Heart left ventricle (tissue), 13 donors: ENCODE measurements around the gene FBXO44.

Experiments used
- CTCF ChIP-seq, 12 donors: fragments of 200-600 bp; sonication (generic) in 4 of 12; IDR thresholded peaks; one replicate each; pipeline versions ENCODE4 v1.5.0 to v1.8.0; 2018 to 2022; ENCODE audit warnings: antibody characterized with exemption in 12 of 12, mild to moderate bottlenecking in 5 of 12
- POLR2A ChIP-seq, 2 donors: fragments of 450-650 bp; IDR thresholded peaks; one replicate each; pipeline ENCODE4 v1.6.1; 2017; ENCODE audit warnings: antibody characterized with exemption in 2 of 2, mild to moderate bottlenecking in 2 of 2, moderate library complexity in 2 of 2
- donor health status: ischemic (EF 13 %, LVEDD 7.1; RV severe dilation, severe dysfunction).
- donor health status: DM: no; HTN: yes; CAD: no.
- donor health status: DM: no; HTN: no; CAD: no.
- donor health status: ischemic (EF 25% LVEDD 6.9; RV normal size, moderate dysfunction).
- donor health status: ischemic (EF 25% LVEDD 5.7; RV mildly dilated, moderate dysfunction).
- donor health status: ischemic (EF 35%, LVEDD 5.7; RV mildly dilated, moderate dysfunction).
- donor health status: nonischemic (EF 11% LVEDD 7.7; RV severe dilation, severe dysfunction).
- donor health status: DM: yes; HTN: yes; CAD: no.
- donor health status: PGD.
- donor health status: ischemic (EF 29% LVEDD 5.4; RV normal size, mild dysfunction).
- donor health status: nonischemic (EF 23%, LVEDD 6.1; RV moderate dilation, normal function).

GRCh38 chr1:11639372-11639771 lies 15.3 kb upstream of the FBXO44 start:
- TF ChIP-seq CTCF (IDR thresholded peaks at IDR 0.05), result no peak
- no peak for TF ChIP-seq POLR2A (IDR thresholded peaks at IDR 0.05)
